Ovary (tissue), 3 donors: ENCODE measurements around the gene TOGARAM2.

Experiments
- CTCF ChIP-seq, 3 donors: fragments of 450-650 bp in 2 of 3; fragments of 200-600 bp in 1 of 3; IDR thresholded peaks; one replicate each; pipeline versions ENCODE4 v1.5.1 to v1.8.0; 2016 to 2022; ENCODE audit warnings: antibody characterized with exemption in 3 of 3, mild to moderate bottlenecking in 1 of 3
- POLR2A ChIP-seq: fragments of 450-650 bp; IDR thresholded peaks from one replicate; pipeline ENCODE4 v1.6.1; 2017; ENCODE audit warnings: antibody characterized with exemption, mild to moderate bottlenecking, moderate library complexity
- donor health status: DM: no; HTN: no; CAD: no.

GRCh38 chr2:29022679-29023078 is 41.6 kb downstream of the TOGARAM2 start:
- no peak for TF ChIP-seq CTCF (IDR thresholded peaks at IDR 0.05)
- TF ChIP-seq POLR2A: no peak
